GM19463 (cell line): ENCODE data around the gene PDHX.
"Not testable (repeated sequence)": the region's sequence is repeated elsewhere in the genome, so short reads cannot be mapped to it uniquely, and the experiment has no call there.

Experiments
- ATAC-seq: cut with Tn5 transposase; IDR thresholded peaks from one replicate; pipeline ENCODE4 v1.9.1; 2021; ENCODE audit warnings: mild to moderate bottlenecking, moderate library complexity; ENCODE audit not compliant: unreplicated experiment

The PDHX gene

GRCh38 chr11:34916015-34916842, at the start of gene PDHX, which contains the start of gene APIP:
TSS of gene PDHX (plus strand) at chr11:34916618. CDS start at chr11:34916656, 38 bp downstream.
TSS of gene APIP (minus strand) at chr11:34916379. CDS start at chr11:34916284, 95 bp downstream.
- ATAC-seq = peak; percentile 89

DNA sequence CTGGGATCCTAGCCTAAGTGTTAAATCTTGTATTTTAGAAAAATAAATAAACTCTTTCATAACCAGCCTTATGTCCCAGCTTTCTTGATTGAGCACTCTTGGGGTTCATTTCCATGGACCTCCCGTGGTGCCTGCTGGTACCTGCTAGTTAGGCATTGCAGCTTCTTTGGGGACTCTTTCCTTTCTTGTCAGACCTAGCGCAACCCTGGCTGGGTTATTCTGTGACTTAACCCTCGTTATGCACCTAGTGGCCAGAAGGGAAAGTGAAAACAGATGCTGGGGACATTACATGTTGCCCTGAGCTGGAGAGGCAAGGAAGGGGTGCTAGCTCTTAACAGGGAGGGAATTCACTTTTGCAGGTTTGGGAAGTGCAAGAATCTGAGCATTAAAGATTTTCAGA, 47.0 kb upstream of the PDHX start:
- ATAC-seq = no peak

GRCh38 chr11:34870548-34871196, 45.7 kb upstream of the PDHX start:
- no peak for ATAC-seq

DNA sequence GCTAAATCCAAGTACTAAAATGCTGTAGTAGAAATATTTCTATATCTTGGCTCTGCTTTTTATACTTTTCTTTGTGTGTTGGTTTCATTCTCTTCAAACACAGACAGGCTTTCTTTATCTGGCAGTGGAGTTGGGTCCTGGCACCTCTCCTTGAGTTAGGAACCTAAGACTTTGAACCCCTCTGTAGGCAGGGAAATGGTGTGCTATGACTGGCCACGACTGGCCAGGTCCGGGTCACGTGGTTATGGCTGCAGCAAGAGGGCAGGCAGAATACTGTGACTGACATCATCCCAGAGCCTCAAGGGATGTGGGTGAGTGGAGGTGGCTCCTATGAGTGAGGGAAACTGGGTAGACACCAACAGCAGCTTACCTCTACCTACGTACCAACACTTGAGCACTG, 42.2 kb upstream of the PDHX start:
- ATAC-seq = no peak

DNA sequence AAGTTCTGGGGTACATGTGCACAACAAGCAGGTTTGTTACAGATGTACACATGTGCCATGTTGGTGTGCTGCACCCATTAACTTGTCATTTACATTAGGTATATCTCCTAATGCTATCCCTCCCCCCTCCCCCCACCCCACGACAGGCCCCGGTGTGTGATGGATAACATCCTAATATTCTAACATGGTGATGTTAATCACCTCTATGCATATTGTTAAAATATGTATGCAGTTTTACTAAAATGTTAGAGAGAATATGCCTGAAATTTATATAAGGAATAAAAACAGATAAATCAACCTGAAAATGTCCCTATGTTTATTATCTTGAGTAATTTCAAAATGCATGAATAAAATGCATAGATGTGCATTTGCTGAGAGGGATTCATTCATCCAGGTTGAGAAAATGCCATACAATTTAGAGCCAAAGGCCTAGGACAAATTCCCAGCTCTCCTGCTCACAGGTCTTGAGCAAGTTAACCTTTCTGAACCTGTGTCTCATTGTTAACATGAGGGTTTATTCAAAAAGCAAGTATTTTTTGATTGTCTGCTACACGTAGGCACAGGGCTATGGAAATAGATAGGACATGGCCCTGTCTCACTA, 38.9 kb upstream of the PDHX start:
- ATAC-seq = no peak

GRCh38 chr11:34881900-34882299, 34.5 kb upstream of the PDHX start:
- no peak for ATAC-seq

- ATAC-seq = no peak
Measured at GRCh38 chr11:34886609-34887008, 29.8 kb upstream of the PDHX start.

GRCh38 chr11:34887260-34887659, 29.2 kb upstream of the PDHX start:
- no peak for ATAC-seq

GRCh38 chr11:34890089-34890488, 26.3 kb upstream of the PDHX start:
- no peak for ATAC-seq

DNA sequence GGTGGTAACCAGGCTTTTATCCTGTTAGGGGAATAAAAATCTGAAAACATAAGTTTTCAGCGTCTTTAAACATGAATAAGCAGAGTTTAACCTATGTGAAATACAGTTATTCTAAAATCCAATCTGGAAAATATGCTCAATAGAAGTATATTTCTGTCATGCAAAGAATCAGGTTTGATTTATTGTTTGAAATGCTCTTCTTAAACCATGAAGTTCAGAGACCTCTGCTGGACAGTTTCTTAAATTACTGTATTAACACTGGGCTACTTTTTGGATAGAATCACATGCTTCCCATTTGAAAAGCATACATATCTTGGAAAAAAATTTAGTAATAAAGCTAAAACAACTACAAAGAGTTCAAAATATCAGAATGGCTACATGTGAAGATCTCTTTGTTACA, 25.6 kb upstream of the PDHX start:
- no peak for ATAC-seq

DNA sequence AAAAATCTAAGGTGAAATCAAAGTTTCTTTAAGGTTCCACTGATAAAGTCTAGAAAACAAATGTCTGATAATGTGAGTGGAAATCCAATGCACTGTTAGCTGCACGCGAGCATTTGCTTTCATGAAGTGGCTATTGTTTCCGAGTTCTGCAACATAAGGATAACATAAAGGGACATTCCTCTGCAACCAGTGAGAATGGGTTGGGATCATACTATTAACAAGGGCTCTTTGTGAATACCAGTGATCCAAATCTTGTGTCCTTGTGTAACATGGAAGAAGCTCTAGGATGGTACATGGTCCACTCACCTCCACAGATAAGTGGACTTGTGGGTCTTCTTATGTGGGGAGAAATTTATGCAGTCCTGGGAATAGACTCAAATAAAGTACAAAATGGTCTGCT, 24.8 kb upstream of the PDHX start:
- ATAC-seq = no peak

DNA sequence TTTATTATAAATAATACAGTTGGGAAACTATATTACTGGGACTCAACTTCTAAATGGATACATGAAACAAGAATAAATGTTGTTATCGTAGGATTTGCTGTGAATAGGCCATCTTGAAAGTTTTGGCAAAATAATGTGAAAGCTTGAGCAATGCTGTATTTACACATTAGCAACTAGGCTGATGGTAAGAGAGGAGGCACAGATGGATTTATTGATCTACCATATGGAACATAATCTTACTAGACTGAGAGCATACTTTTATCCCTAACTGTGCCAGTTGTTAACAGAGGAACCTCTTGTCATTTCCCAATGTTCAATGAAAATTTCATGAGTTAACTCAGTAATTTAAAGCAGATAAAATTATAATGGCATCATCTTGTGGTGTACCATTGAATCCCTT, 23.0 kb upstream of the PDHX start:
- ATAC-seq = no peak

DNA sequence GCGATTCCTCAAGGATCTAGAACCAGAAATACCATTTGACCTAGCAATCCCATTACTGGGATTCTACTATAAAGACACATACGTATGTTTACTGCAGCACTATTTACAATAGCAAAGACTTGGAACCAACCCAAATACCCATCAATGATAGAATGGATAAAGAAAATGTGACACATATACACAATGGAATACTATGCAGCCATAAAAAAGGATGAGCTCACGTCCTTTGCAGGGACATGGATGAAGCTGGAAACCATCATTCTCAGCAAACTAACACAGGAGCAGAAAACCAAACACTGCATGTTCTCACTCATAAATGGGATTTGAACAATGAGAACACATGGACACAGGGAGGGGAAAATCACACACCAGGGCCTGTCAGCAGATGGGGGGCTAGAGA, 20.2 kb upstream of the PDHX start:
- not testable (repeated sequence) for ATAC-seq

DNA sequence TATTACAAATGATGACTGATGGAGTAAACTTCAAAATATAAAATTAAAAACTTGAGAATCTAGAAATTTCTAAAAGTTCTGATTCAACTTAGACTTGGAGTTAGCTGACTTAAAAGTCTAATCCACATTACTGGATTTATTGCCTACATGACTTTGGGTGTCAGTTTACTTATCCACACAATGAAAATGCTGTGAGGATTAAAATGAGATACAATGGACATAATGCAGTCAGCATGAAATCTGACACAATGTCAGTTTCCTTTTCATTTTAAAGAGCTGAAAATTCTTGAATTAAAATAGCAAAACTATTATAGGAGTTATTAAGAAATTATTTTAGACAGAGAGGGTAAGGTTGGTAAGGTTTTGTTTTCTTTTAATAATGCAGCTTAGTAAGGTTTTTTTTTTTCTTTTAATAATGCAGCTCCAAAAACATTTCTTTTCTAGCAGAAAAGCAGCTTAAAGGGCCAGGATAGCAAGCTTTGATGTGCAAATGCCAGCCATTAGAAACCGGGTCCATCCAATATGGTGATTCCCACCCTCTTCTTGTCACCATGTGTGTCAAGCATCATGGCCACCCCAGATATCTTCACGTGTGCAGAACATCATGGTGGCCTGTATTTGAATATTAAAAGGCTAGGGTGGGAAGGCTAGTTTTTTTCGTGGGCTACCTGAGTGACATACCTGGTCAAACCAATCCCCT, 19.1 kb upstream of the PDHX start:
- ATAC-seq = no peak

DNA sequence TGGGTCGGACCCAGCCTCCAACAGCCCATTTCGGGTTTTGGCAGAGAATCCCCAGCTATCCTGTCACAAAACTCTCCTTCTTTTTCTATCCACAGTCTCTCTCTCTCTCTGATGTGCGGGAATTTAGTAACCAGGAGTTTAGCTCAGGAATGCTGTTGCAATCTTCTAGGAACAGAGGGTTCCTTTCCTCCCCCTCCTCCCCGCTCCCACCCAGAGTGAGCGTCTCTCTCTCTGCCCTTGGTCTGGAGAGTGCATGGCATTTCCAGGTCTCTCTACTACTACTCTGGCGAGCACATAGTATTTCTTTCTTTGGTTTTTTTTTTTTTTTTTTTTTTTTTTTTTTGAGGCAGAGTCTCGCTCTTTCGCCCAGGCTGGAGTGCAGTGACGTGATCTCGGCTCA, 17.9 kb upstream of the PDHX start:
- no peak for ATAC-seq

DNA sequence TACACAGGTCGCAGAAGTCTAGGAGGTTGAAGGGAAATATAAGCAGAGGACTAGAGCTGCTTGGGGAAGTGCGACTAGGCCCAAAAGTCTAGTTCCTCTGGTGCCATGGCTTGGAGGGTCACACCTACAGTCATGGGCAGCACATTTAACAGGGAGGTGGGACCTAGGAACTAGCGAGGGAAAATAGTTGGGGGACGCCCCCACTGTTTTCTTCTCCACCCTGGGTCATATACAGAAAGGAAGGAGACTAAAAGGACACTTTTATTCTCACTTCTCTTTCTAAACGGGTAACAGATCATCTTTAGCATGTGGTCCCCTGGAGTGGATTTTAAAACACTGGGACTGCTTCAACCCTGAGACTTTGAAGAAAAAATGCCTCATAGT, 16.8 kb upstream of the PDHX start:
- no peak for ATAC-seq

DNA sequence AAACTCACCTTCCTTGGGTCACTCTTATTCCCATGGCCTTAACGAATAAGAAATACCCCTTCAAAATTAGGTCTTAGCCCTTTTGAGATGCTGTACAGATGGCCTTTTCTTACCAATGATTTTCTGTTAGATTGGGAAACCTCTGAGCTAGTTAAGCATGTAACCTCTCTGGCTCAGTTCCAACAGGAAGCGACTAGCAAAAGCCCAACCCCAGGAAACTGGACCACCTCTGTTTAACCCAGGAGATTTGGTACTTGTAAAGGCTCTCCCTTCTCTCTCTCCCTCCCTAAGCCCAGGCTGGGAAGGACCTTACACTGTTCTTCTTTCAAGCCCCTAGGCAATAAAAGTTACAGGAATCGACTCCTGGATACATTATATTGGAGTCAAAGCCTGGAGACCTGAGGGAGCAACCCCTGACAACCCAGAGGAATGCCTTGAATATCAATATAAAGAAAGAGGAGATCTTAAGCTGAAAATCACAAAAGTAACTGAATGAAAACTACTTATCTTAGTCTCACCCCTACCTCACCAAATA, 11.9 kb upstream of the PDHX start:
- ATAC-seq = no peak

- ATAC-seq = no peak
Measured at GRCh38 chr11:34905666-34906065, 10.8 kb upstream of the PDHX start.

- ATAC-seq = peak; percentile 52
Measured at GRCh38 chr11:34907934-34908593, 8.4 kb upstream of the PDHX start.

DNA sequence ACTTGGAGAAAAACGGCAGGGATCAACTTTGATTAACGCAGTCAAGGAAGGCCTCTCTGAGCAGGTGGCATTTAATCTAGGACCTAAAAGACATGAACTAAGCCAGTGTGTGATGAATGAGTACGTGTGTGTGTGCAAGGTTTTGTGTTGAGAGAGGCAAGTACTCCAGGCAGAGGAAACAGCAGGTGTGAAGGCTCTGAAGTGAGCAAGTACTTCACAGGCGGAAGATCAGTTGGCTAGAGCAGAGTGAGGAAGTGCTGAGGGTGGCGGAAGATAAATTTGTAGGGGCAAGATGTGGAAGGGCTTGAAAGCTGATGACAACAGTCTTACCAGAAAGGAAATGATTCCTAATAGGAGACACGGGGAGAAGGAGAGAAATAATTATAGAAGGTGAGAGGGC, 7.0 kb upstream of the PDHX start:
- ATAC-seq = no peak

- ATAC-seq = no peak
Measured at GRCh38 chr11:34909955-34910354, 6.5 kb upstream of the PDHX start.
